Measurements from ENCODE around the gene TMEM161A. TPM values are rescaled to one million over a fixed set of nuclear protein-coding genes. Genes with fewer than 3 reads are reported as not detected.

The TMEM161A gene
- total RNA-seq, 2 donors from 2014 or later: 56.1 to 66.6 TPM

GRCh38 chr19:19115954-19116353 is 22.3 kb downstream of the TMEM161A start:
- Histone ChIP-seq H3K4me1 (ENCODE audit: control insufficient read depth, insufficient read depth, low read length) (no peaks in the 10 kb centered on the region), H3K27me3 (ENCODE audit: control insufficient read depth, insufficient read depth, low read length, poor library complexity, severe bottlenecking) (no peaks in the 10 kb centered on the region), H3K36me3 (ENCODE audit: control insufficient read depth, insufficient read depth, low read length) (peaks cover 8% of the 10 kb centered on the region), H3K4me3 (ENCODE audit: low read length) (no peak overlapping the region), H3K9ac (ENCODE audit: extremely low read depth, low read length, poor library complexity, severe bottlenecking) (no peak overlapping the region), H3K27ac (ENCODE audit: low read depth, low read length) (no peak overlapping the region), H3K9me3 (ENCODE audit: control insufficient read depth, low read length) (no peaks in the 10 kb centered on the region)
- 89 to 90% methylated on average over 7 to 9 of the region's 9 CpGs for WGBS, 2 experiments (ENCODE audit: insufficient coverage in 1 of 2, insufficient read length in 1 of 2)
- peaks cover 15% of the 10 kb centered on the region for H3K36me3 Mint-ChIP-seq (ENCODE audit: low read depth)
- no peak overlapping the region for H3K27ac Mint-ChIP-seq
- DNase-seq: peak; percentile 90
- H3K4me3 Mint-ChIP-seq: no peak overlapping the region
- H3K27me3 Mint-ChIP-seq (ENCODE audit: insufficient read depth): peaks cover 14% of the 10 kb centered on the region
- TF ChIP-seq, protein P1, sequence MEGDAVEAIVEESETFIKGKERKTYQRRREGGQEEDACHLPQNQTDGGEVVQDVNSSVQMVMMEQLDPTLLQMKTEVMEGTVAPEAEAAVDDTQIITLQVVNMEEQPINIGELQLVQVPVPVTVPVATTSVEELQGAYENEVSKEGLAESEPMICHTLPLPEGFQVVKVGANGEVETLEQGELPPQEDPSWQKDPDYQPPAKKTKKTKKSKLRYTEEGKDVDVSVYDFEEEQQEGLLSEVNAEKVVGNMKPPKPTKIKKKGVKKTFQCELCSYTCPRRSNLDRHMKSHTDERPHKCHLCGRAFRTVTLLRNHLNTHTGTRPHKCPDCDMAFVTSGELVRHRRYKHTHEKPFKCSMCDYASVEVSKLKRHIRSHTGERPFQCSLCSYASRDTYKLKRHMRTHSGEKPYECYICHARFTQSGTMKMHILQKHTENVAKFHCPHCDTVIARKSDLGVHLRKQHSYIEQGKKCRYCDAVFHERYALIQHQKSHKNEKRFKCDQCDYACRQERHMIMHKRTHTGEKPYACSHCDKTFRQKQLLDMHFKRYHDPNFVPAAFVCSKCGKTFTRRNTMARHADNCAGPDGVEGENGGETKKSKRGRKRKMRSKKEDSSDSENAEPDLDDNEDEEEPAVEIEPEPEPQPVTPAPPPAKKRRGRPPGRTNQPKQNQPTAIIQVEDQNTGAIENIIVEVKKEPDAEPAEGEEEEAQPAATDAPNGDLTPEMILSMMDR (conservative IDR thresholded peaks at IDR 0.05): peak; percentile 86
- H3K9me3 Mint-ChIP-seq: no peaks in the 10 kb centered on the region
- peaks cover 2% of the 10 kb centered on the region for H3K4me1 Mint-ChIP-seq

DNA sequence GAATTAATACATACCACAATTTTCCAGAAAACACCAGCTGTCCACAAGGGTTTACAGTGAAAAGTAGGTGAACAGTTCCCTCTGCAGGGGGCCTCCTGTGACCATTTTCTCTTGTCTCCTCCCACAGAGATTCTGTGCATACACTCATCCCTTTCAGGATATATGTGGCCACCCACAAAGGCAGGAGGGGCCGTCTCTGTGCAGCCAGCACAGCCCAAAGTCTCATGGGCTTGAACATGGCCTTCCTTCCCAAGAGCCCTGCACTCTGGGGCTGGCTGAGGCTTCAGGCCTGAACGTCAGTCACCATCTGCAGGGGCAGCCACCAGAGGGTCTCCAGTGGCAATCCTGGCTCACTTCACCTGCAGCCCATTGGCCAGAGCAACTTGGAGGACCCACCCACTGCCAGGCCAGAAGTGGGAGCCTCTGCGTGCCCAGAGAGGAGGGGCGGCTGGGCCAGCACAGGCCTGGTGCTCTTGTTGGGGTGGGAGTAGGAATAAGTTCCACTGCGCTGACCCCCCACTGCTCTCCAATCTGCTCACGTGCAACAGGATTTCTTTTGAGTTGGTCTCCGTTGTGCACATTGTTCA is 25.1 kb downstream of the TMEM161A start:
- peaks cover 27% of the 10 kb centered on the region for H3K27me3 Mint-ChIP-seq (ENCODE audit: insufficient read depth)
- H3K9me3 Mint-ChIP-seq: no peaks in the 10 kb centered on the region
- TF ChIP-seq, protein P1 (conservative IDR thresholded peaks at IDR 0.05): peak; percentile 36
- H3K27ac Mint-ChIP-seq: no peak overlapping the region
- H3K27me3 ChIP-seq (ENCODE audit: control insufficient read depth, insufficient read depth, low read length, poor library complexity, severe bottlenecking): no peaks in the 10 kb centered on the region
- H3K36me3 Mint-ChIP-seq (ENCODE audit: low read depth): peaks cover 4% of the 10 kb centered on the region
- H3K36me3 ChIP-seq (ENCODE audit: control insufficient read depth, insufficient read depth, low read length): no peaks in the 10 kb centered on the region
- H3K4me3 Mint-ChIP-seq: no peak overlapping the region
- no peak overlapping the region for H3K4me3 ChIP-seq (ENCODE audit: low read length)
- no peaks in the 10 kb centered on the region for H3K4me1 ChIP-seq (ENCODE audit: control insufficient read depth, insufficient read depth, low read length)
- H3K9me3 ChIP-seq (ENCODE audit: control insufficient read depth, low read length): no peaks in the 10 kb centered on the region
- H3K27ac ChIP-seq (ENCODE audit: low read depth, low read length): peak overlapping the region; percentile 11
- peak; percentile 90 for DNase-seq
- peaks cover 2% of the 10 kb centered on the region for H3K4me1 Mint-ChIP-seq
- 75 to 88% methylated on average over 3 to 7 of the region's 7 CpGs for WGBS, 2 experiments (ENCODE audit: insufficient coverage in 1 of 2, insufficient read length in 1 of 2)
- H3K9ac ChIP-seq (ENCODE audit: extremely low read depth, low read length, poor library complexity, severe bottlenecking): no peak overlapping the region

GRCh38 chr19:19111967-19112580 is 26.2 kb downstream of the TMEM161A start:
- TF ChIP-seq, protein P1 (conservative IDR thresholded peaks at IDR 0.05): no peak
- Histone ChIP-seq H3K9ac (ENCODE audit: extremely low read depth, low read length, poor library complexity, severe bottlenecking) (no peak overlapping the region), H3K4me1 (ENCODE audit: control insufficient read depth, insufficient read depth, low read length) (no peaks in the 10 kb centered on the region), H3K4me3 (ENCODE audit: low read length) (no peak overlapping the region), H3K27me3 (ENCODE audit: control insufficient read depth, insufficient read depth, low read length, poor library complexity, severe bottlenecking) (no peaks in the 10 kb centered on the region), H3K9me3 (ENCODE audit: control insufficient read depth, low read length) (no peaks in the 10 kb centered on the region), H3K27ac (ENCODE audit: low read depth, low read length) (no peak overlapping the region), H3K36me3 (ENCODE audit: control insufficient read depth, insufficient read depth, low read length) (no peaks in the 10 kb centered on the region)
- WGBS, 2 experiments (ENCODE audit: insufficient coverage in 1 of 2, insufficient read length in 1 of 2): 94 to 96% methylated on average over 6 to 9 of the region's 9 CpGs
- Mint-ChIP-seq H3K9me3 (no peaks in the 10 kb centered on the region), H3K4me3 (no peak overlapping the region), H3K27ac (no peak overlapping the region), H3K27me3 (ENCODE audit: insufficient read depth) (peaks cover 27% of the 10 kb centered on the region), H3K4me1 (peaks cover 4% of the 10 kb centered on the region), H3K36me3 (ENCODE audit: low read depth) (peaks cover 4% of the 10 kb centered on the region)
- DNase-seq: peak; percentile 41
